HEK293 (cell line): ENCODE results near the gene MYO1F.

Experiments used
- BCL11A ChIP-seq: fragments of 450-650 bp; formaldehyde crosslinking; IDR thresholded peaks from 2 replicates; pipeline ENCODE4 v1.5.1; 2016; ENCODE audit warnings: low read depth, missing biosample characterization, missing genetic modification characterization
- CTCF ChIP-seq: fragments of 450-650 bp; formaldehyde crosslinking; IDR thresholded peaks from 2 replicates; pipeline ENCODE4 v1.5.1; 2016; ENCODE audit warnings: missing biosample characterization, missing genetic modification characterization
- KLF10 ChIP-seq: fragments of 450-650 bp; IDR thresholded peaks from 2 replicates; pipeline ENCODE4 v1.5.1; 2018; ENCODE audit warnings: missing biosample characterization, mild to moderate bottlenecking, missing genetic modification characterization
- ZBTB20 ChIP-seq: fragments of 450-650 bp; formaldehyde crosslinking; IDR thresholded peaks from 2 replicates; pipeline ENCODE4 v1.5.1; 2016; ENCODE audit warnings: missing biosample characterization, missing genetic modification characterization
- ZNF133 ChIP-seq: fragments of 450-650 bp; formaldehyde crosslinking; IDR thresholded peaks from 2 replicates; pipeline ENCODE4 v1.5.1; 2016; ENCODE audit warnings: missing biosample characterization, missing genetic modification characterization
- ZNF174 ChIP-seq: fragments of 450-650 bp; formaldehyde crosslinking; IDR thresholded peaks from 2 replicates; pipeline ENCODE4 v1.5.0; 2017; ENCODE audit warnings: missing biosample characterization, mild to moderate bottlenecking, missing genetic modification characterization
- TF ChIP-seq, protein P1 (sequence below): fragments of 450-650 bp; formaldehyde crosslinking; IDR thresholded peaks from 2 replicates; pipeline ENCODE4 v1.5.1; 2017; ENCODE audit warnings: missing biosample characterization, missing genetic modification characterization

- no peak for TF ChIP-seq KLF10 (tag by site-specific recombination)
- TF ChIP-seq BCL11A (tag by site-specific recombination) = no peak
- TF ChIP-seq ZNF133 (tag by site-specific recombination) = no peak
- TF ChIP-seq, protein P1, sequence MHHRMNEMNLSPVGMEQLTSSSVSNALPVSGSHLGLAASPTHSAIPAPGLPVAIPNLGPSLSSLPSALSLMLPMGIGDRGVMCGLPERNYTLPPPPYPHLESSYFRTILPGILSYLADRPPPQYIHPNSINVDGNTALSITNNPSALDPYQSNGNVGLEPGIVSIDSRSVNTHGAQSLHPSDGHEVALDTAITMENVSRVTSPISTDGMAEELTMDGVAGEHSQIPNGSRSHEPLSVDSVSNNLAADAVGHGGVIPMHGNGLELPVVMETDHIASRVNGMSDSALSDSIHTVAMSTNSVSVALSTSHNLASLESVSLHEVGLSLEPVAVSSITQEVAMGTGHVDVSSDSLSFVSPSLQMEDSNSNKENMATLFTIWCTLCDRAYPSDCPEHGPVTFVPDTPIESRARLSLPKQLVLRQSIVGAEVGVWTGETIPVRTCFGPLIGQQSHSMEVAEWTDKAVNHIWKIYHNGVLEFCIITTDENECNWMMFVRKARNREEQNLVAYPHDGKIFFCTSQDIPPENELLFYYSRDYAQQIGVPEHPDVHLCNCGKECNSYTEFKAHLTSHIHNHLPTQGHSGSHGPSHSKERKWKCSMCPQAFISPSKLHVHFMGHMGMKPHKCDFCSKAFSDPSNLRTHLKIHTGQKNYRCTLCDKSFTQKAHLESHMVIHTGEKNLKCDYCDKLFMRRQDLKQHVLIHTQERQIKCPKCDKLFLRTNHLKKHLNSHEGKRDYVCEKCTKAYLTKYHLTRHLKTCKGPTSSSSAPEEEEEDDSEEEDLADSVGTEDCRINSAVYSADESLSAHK (tag by site-specific recombination) = no peak
- TF ChIP-seq CTCF (tag by site-specific recombination) = no peak
- TF ChIP-seq ZNF174 (tag by site-specific recombination) = no peak
- TF ChIP-seq ZBTB20 (tag by site-specific recombination) = no peak
Observed at GRCh38 chr19:8485561-8486371, 91.5 kb downstream of the MYO1F start.
